HG03196 (cell line): ENCODE results near the gene C3orf62.

Experiments
- ATAC-seq: cut with Tn5 transposase; IDR thresholded peaks from one replicate; pipeline ENCODE4 v1.9.1; 2021; ENCODE audit not compliant: unreplicated experiment

C3orf62 gene

DNA sequence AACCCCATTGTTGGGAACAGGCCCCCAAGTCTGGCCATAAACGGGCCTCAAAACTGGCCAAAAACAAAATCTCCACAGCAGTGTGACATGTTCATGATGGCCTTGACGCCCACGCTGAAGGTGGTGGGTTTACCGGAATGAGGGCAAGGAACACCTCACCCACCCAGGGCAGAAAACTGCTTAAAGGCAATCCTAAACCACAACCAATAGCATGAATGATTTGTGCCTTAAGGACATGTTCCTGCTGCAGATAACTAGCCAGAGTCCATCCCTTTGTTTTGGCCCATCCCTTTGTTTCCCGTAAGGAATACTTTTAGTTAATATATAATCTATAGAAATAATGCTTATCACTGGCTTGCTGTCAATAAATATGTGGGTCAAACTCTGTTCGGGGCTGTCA is 57.9 kb downstream of the C3orf62 start:
- ATAC-seq: no peak
